Keratinocyte (primary cell): ENCODE measurements around the gene POTEJ.
"Not testable (repeated sequence)": the region's sequence is repeated elsewhere in the genome, so short reads cannot be mapped to it uniquely, and the experiment has no call there.

Source experiments
- CTCF ChIP-seq, 3 experiments: IDR thresholded peaks in 1 of 3; conservative IDR thresholded peaks in 1 of 3; optimal IDR thresholded peaks in 1 of 3; 2 replicates in 2 of 3; 3 replicates in 1 of 3; pipeline versions ENCODE3 to v1.5.1; 2011; ENCODE audit warnings: low read length in 3 of 3, mild to moderate bottlenecking in 3 of 3, moderate library complexity in 2 of 3, control low read depth in 1 of 3, inconsistent platforms in 1 of 3; ENCODE audit not compliant: insufficient read depth in 2 of 3; ENCODE audit errors: extremely low read depth in 1 of 3
- EZH2 ChIP-seq: IDR thresholded peaks from one replicate; pipeline ENCODE4 v1.6.1; 2012; ENCODE audit warnings: inconsistent platforms, mild to moderate bottlenecking, low read length, moderate library complexity

- not testable (repeated sequence) for TF ChIP-seq CTCF (optimal IDR thresholded peaks at IDR 0.05 in 1 of 3, IDR thresholded peaks at IDR 0.05 in 1 of 3, conservative IDR thresholded peaks at IDR 0.05 in 1 of 3; ENCODE audit: extremely low read depth in 1 of 3, insufficient read depth in 2 of 3, low read length in 3 of 3); EZH2
These were observed 27.7 kb upstream of the POTEJ start for GRCh38 chr2:130583582-130583981.
